Natural killer cell treated with Interleukin-12 subunit alpha and Interleukin-12 subunit beta and Interleukin-15 and Interleukin-18, amount 100 ng/mL, for 72 hours (primary cell): ENCODE measurements around the gene ARL6IP6. TPM values are rescaled to one million over a fixed set of nuclear protein-coding genes. Genes with fewer than 3 reads are reported as not detected.

Source experiments
- ATAC-seq, 2 donors: fragments of 150-1000 bp; cut with Tn5 transposase in 1 of 2; sonication (Bioruptor Pico), chemical (Tn5 transposase) in 1 of 2; 2 replicates each; pipeline ENCODE4 v1.10.0; 2021
- DNase-seq: peaks from one replicate; pipeline ENCODE4 v3.0.0; 2022; ENCODE audit warnings: low spot score
- H3K27ac Mint-ChIP-seq, 2 donors: 1 replicate in 1 of 2; 2 replicates in 1 of 2; pipeline ENCODE4 v1.8.0; 2022; ENCODE audit warnings: mixed read lengths in 2 of 2, mild to moderate bottlenecking in 1 of 2, moderate library complexity in 1 of 2
- H3K27me3 Mint-ChIP-seq, 2 donors: 1 replicate in 1 of 2; 2 replicates in 1 of 2; pipeline ENCODE4 v1.8.0; 2022; ENCODE audit warnings: mixed read lengths in 2 of 2
- H3K36me3 Mint-ChIP-seq: one replicate; pipeline ENCODE4 v1.8.0; 2022; ENCODE audit warnings: mixed read lengths
- H3K4me1 Mint-ChIP-seq, 2 donors: 1 replicate in 1 of 2; 2 replicates in 1 of 2; pipeline ENCODE4 v1.8.0; 2022; ENCODE audit warnings: low read depth in 2 of 2, mixed read lengths in 2 of 2, mild to moderate bottlenecking in 1 of 2
- H3K4me3 Mint-ChIP-seq: one replicate; pipeline ENCODE4 v1.8.0; 2022; ENCODE audit warnings: mixed read lengths
- H3K9me3 Mint-ChIP-seq: 2 replicates; pipeline ENCODE4 v1.8.0; 2022; ENCODE audit warnings: mixed read lengths
- total RNA-seq, 2 donors: library from RNA; stranded (reverse); gene quantifications; one replicate each; pipeline ENCODE4 v1.2.3, GENCODE V29; 2022

The ARL6IP6 gene
- 10 to 100 TPM; 22.3 to 24.0 TPM for total RNA-seq

DNA sequence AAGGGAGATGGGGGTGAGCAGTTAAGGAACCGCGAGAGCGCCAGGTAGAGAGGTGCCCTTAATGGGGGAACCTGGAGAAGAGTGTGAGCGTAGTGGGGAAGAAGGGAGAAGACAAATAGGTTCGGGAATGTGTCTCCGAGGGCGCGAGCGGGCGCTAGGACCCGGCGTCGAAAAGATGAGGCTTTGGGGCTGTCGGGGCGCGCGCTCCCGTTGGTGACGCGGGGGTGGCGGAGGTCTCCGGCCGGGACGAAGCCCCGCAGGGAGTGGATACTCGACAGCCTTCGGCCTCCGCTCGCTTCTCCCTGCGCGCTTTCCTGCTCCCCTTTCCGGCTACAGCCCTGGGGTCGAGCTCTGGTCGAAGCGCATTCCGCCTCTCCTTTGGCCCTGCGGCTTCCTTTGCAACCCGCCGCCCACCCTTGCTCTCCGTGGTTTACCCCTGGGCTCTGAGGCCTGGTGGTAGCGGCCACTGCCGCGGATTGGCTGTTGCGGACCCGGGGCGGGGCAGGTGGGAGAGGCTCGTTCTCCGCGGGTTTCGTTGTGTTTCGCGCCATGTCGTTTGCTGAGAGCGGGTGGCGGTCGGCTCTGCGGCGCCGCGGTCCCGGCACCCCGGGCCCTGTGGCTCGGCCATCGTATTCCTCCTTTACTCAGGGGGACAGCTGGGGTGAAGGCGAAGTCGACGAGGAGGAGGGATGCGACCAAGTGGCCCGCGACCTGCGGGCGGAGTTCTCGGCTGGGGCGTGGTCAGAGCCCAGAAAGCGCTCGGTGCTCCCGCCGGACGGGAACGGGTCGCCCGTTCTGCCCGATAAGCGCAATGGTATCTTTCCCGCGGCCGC lies at the start of gene ARL6IP6:
TSS of gene ARL6IP6 (plus strand) at position 545 of the 833 bp plus-strand sequence. CDS start at position 550, 5 bp downstream.
- DNase-seq (peak; percentile 97), ATAC-seq (peak; percentile 82 to 86)
- Mint-ChIP-seq H3K9me3 (no peaks in the 10 kb centered on the region), H3K36me3 (peaks cover 28% of the 10 kb centered on the region), H3K4me1 (peaks cover 36 to 53% of the 10 kb centered on the region in 2 donors), H3K27me3 (no peaks in the 10 kb centered on the region), H3K4me3 (peak within 1 kb of the TSS; percentile 100), H3K27ac (peak within 1 kb of the TSS; percentile 93 to 96)

DNA sequence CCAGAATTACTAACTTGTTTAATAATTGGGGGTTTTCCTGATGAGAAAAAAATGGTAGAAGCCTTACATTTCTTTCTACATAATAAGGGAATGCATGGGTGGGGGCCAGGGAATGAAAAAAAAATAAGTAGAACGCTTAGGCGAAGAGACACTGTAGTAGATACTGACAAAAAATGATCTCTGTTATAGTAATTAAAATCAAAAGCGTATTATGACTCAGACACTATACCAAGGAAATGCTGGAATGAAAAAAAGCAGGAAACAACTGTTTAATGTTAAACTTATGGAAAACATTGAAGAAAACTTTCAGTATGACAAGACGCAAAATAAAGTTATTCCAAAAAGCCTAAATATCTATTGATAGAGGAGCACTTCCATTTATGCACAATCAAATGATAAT lies 44.1 kb upstream of the ARL6IP6 start:
- Mint-ChIP-seq H3K9me3 (no peaks in the 10 kb centered on the region), H3K36me3 (peaks cover 26% of the 10 kb centered on the region), H3K4me3 (no peak overlapping the region), H3K27me3 (no peaks in the 10 kb centered on the region), H3K27ac (peak overlapping the region in 1 of 2 donors; percentile 19), H3K4me1 (no peaks in the 10 kb centered on the region)
- DNase-seq (no peak), ATAC-seq (no peak)

DNA sequence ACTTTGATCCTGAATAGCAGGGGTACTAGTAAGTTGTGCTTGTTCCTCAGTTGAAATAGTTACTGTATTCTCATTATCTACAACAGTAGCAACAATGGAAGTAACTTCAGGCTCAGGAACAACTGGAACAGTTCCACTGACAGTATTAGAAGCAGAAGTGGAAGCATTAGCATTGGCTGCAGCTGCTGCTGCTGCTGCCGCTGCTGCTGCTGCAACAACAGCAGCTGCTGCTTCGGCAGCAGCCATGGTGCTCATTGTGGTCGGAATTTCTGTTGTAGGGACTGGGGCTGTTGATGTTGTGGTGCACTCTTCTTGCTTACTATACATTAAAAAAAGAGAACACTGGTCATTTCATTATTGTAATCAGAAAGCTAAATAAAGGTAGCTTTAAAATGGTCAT lies 42.0 kb upstream of the ARL6IP6 start:
- Mint-ChIP-seq H3K4me3 (no peak overlapping the region), H3K36me3 (peaks cover 30% of the 10 kb centered on the region), H3K4me1 (no peaks in the 10 kb centered on the region), H3K27me3 (no peaks in the 10 kb centered on the region), H3K27ac (no peak overlapping the region), H3K9me3 (no peaks in the 10 kb centered on the region)
- no peak for DNase-seq
- no peak for ATAC-seq

DNA sequence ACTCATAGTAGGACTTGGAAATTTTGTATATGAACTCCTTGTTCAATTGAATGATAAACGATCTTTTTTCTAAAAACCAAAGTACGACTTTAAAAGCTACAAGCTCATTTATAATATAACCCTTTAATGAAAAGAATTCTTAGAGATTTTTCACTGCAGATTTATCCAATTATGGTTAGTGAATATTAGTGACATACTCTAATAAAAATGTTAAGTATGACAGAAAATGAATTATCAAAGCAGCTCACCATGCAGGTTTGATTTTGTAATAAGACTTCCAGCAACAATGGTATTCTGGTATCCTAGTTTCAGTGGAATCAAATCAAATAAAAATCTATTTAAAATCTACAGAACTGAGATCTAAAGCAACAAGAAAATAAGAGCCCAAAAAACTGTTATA lies 39.6 kb upstream of the ARL6IP6 start:
- no peaks in the 10 kb centered on the region for H3K9me3 Mint-ChIP-seq
- ATAC-seq (no peak), DNase-seq (no peak)
- no peak overlapping the region for H3K27ac Mint-ChIP-seq
- H3K4me3 Mint-ChIP-seq = no peak overlapping the region
- H3K4me1 Mint-ChIP-seq = peaks cover 5 to 10% of the 10 kb centered on the region in 2 donors
- H3K27me3 Mint-ChIP-seq = no peaks in the 10 kb centered on the region
- peaks cover 20% of the 10 kb centered on the region for H3K36me3 Mint-ChIP-seq

DNA sequence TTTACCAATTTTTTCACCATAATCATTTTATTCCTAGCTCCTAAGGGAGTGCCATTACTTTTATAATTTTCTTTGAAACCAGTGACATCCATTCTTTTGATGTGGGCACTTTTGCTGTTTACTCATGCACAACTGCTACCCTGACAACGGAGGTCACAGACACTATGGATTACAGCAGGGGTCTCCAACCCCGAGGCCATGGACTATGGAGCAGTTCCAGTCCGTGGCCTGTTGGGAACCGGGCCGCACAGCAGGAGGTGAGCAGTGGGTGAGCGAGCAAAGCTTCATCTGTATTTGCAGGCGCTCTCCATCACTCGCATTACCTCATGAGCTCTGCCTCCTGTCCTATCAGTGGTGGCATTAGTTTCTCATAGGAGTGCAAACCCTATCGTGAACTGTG lies 35.8 kb upstream of the ARL6IP6 start:
- Mint-ChIP-seq H3K27me3 (no peaks in the 10 kb centered on the region), H3K4me1 (peaks cover 11 to 27% of the 10 kb centered on the region in 2 donors), H3K4me3 (no peak overlapping the region), H3K9me3 (no peaks in the 10 kb centered on the region), H3K36me3 (peaks cover 26% of the 10 kb centered on the region), H3K27ac (no peak overlapping the region)
- no peak for ATAC-seq
- DNase-seq = no peak

DNA sequence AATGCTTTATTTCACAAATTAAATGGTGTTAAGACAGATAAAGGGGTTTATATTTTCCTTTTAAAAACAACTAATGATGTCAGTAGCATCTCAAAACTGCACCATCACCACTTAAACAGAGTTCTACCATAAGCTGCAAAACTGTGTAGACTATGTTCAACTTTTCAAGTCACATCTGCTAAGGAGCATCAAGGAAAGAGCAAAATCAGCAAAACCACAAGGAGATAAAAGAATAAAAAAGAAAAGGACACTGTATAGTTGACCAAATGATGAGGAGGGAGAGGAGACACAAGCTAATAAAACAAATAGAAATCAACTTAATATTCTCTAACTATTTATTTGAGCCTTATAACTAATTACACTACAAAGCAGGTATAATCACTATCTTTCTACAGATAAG lies 35.0 kb upstream of the ARL6IP6 start:
- H3K9me3 Mint-ChIP-seq = no peaks in the 10 kb centered on the region
- H3K4me1 Mint-ChIP-seq = peaks cover 11 to 30% of the 10 kb centered on the region in 2 donors
- peaks cover 29% of the 10 kb centered on the region for H3K36me3 Mint-ChIP-seq
- ATAC-seq = no peak
- no peak overlapping the region for H3K27ac Mint-ChIP-seq
- no peak for DNase-seq
- H3K27me3 Mint-ChIP-seq = no peaks in the 10 kb centered on the region
- no peak overlapping the region for H3K4me3 Mint-ChIP-seq

DNA sequence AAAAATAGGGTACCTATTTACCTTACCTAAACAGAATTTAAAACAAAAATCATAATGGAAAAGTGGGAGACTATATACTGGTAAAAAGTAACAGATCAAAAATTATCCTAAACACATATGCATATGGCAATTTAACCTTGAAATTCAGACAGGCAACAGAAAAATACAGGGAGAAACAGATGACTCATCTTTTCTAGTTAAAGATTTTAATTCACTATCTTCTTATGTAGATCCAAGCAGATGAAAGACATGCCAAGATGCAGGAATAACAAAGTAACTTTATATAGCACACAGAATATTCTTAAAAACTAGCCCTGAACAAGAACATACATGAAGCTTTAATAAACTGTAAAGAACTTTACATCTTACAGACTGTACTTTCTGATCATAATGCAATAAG lies 32.1 kb upstream of the ARL6IP6 start:
- DNase-seq (no peak), ATAC-seq (no peak)
- peaks cover 15 to 31% of the 10 kb centered on the region in 2 donors for H3K4me1 Mint-ChIP-seq
- peaks cover 19% of the 10 kb centered on the region for H3K36me3 Mint-ChIP-seq
- H3K4me3 Mint-ChIP-seq = no peak overlapping the region
- H3K27ac Mint-ChIP-seq = no peak overlapping the region
- no peaks in the 10 kb centered on the region for H3K27me3 Mint-ChIP-seq
- H3K9me3 Mint-ChIP-seq = no peaks in the 10 kb centered on the region

DNA sequence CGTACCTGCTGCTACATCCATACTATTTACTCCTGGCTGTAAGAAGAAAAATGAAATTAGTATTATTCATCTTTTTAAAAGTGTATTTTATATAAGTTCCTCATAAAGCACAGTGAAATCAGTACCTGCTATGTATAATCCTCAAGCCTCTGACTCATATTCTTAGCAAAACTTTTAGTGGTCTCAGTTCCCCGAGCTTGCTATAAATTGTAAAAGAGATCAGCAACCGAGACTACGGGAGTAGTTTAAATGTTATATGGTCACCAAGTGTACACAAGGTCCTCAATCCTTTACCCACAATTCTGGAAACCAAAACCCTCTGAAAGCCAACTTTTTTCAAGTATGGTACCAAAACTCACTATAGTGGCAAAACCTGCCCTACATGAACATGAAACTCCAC lies 25.4 kb upstream of the ARL6IP6 start:
- Mint-ChIP-seq H3K4me1 (peaks cover 18 to 23% of the 10 kb centered on the region in 2 donors), H3K4me3 (peak overlapping the region; percentile 17), H3K9me3 (no peaks in the 10 kb centered on the region), H3K27ac (peak overlapping the region in 1 of 2 donors; percentile 87), H3K27me3 (no peaks in the 10 kb centered on the region), H3K36me3 (peaks cover 4% of the 10 kb centered on the region)
- ATAC-seq = peak in 1 of 2 donors; percentile 82
- DNase-seq = no peak

DNA sequence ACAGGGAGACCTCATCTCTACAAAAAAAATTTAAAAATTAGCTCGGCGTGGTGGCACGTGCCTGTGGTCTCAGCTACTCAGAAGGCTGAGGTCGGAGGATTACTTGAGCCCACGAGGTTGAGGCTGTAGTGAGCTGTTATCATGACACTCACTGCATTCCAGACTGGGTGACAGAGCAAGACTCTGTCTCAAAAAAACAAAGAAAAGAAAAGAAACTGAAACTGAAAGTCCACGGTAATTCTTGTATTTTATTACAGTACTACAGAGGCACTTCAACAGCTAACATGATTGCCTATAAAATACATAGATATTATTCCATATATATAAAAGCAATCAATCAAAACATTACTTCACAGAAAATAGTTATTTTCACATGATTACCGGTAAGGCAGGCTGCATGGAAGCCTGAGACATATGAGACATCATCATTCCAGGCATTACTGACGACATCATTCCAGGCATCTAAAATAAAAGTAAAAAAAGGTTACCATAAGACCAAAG lies 24.2 kb upstream of the ARL6IP6 start:
- Mint-ChIP-seq H3K27me3 (no peaks in the 10 kb centered on the region), H3K9me3 (no peaks in the 10 kb centered on the region), H3K27ac (peak overlapping the region; percentile 87 to 93), H3K36me3 (no peaks in the 10 kb centered on the region), H3K4me1 (peaks cover 18 to 20% of the 10 kb centered on the region in 2 donors), H3K4me3 (peak overlapping the region; percentile 81)
- DNase-seq = no peak
- peak; percentile 85 to 90 for ATAC-seq

DNA sequence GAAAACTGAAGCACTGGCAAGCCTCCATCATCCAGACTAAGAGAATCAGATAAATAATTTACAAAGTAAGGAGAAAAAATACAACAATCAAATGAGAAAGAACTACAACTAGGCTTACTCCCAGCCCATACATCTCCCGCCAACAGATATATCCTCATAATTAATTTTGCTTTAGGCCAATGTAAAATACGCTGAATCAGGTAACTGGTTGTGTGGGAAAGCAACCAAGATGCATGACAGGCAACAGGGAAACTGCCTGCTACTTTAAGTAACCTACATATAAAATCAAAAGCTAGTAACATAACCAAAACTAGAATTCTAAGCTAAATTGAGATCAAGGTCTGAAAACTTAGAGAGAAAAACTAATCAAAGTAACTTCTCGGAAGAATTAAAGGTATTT lies 22.7 kb upstream of the ARL6IP6 start:
- H3K36me3 Mint-ChIP-seq = no peaks in the 10 kb centered on the region
- no peak for ATAC-seq
- H3K27me3 Mint-ChIP-seq = no peaks in the 10 kb centered on the region
- DNase-seq = no peak
- H3K4me3 Mint-ChIP-seq = no peak overlapping the region
- no peaks in the 10 kb centered on the region for H3K9me3 Mint-ChIP-seq
- peak overlapping the region; percentile 58 to 87 for H3K27ac Mint-ChIP-seq
- H3K4me1 Mint-ChIP-seq = peaks cover 20 to 26% of the 10 kb centered on the region in 2 donors

DNA sequence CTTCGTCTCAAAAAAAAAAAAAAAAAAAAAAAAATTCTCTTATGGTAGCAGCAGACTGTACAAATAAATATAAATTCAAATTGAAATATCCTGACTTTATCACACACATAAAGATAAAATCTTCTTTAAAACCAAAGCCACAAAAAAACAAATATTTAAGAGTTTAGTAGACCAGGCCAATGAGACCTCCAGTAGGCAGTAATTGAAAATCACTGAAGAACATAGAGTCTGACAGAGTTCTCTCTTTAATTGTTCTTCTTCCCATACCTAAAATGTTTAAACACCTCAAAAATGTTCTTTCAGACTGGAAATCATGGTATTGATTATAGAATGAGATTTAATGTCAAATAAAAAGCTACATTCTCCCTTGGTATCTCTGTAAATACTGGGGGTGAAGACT lies 21.9 kb upstream of the ARL6IP6 start:
- ATAC-seq (no peak), DNase-seq (no peak)
- no peaks in the 10 kb centered on the region for H3K27me3 Mint-ChIP-seq
- H3K27ac Mint-ChIP-seq = peak overlapping the region in 1 of 2 donors; percentile 58
- no peaks in the 10 kb centered on the region for H3K9me3 Mint-ChIP-seq
- no peak overlapping the region for H3K4me3 Mint-ChIP-seq
- peaks cover 3% of the 10 kb centered on the region for H3K36me3 Mint-ChIP-seq
- peaks cover 21 to 32% of the 10 kb centered on the region in 2 donors for H3K4me1 Mint-ChIP-seq

DNA sequence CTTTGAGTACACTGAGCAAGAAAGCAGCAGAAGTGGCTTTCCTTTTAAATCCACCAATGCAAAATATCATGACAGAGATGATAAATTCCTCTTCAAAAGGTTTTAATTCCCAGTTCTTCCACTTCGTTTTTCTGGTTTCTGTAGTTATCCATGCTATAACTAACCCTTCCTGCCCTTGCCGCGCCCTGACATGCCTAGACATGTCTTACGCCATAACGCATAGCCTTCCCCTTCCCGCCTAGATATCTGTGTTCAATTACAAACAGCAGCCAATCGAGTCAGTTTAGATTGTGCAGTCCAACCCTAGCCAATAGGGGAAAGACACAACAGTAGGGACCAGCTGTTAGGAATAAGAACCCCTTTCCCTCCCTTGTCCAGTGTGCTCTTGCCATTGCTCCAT lies 17.2 kb upstream of the ARL6IP6 start:
- no peak for ATAC-seq
- no peaks in the 10 kb centered on the region for H3K27me3 Mint-ChIP-seq
- DNase-seq = no peak
- peaks cover 9% of the 10 kb centered on the region for H3K36me3 Mint-ChIP-seq
- H3K27ac Mint-ChIP-seq = peak overlapping the region in 1 of 2 donors; percentile 38
- no peaks in the 10 kb centered on the region for H3K9me3 Mint-ChIP-seq
- peaks cover 37 to 41% of the 10 kb centered on the region in 2 donors for H3K4me1 Mint-ChIP-seq
- H3K4me3 Mint-ChIP-seq = no peak overlapping the region

DNA sequence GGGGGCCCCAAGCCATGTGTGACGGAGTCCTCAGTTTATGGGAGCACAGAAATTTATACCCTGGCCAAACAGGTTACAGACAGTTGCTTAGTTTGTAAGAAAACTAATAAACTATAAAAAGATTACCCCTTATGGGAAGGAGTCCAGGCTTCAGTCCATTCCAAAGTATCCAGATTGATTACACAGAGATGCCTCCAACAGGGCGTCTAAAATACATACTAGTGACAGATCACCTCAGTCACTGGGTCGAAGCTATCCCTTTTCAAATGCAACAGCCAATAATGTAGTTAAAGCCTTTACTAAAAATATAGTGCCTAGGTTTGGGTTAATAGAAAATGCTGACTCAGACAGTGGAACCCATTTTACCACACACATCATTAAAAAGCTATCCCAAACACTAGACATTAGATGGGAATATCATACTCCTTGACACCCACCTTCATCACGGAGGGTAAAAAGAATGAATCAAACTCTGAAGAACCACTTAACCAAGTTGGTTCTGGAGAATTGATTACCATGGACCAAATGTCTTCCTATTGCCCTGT lies 11.9 kb upstream of the ARL6IP6 start:
- no peaks in the 10 kb centered on the region for H3K9me3 Mint-ChIP-seq
- H3K4me1 Mint-ChIP-seq = peaks cover 49 to 59% of the 10 kb centered on the region in 2 donors
- DNase-seq (no peak), ATAC-seq (no peak)
- no peaks in the 10 kb centered on the region for H3K27me3 Mint-ChIP-seq
- peaks cover 29% of the 10 kb centered on the region for H3K36me3 Mint-ChIP-seq
- no peak overlapping the region for H3K4me3 Mint-ChIP-seq
- H3K27ac Mint-ChIP-seq = no peak overlapping the region

DNA sequence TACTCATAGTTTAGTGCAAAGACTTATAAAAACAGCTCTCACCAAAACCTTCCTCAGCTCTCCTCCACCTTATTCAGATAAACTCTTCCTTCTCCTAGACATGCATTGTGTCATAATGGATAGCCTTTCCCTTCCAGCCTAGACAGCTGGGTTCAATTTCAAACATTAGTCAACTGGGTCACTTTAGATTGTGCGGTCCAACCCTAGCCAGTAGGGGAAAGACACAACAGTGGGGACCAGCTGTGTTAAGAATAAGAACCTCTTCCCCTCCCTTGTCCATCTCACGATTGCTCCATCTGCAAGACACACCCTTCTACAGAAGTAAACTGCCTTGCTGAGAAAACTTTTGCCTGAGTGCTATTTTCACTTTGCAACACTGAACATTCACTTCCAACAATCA lies 9.7 kb upstream of the ARL6IP6 start:
- Mint-ChIP-seq H3K27ac (no peak overlapping the region), H3K27me3 (no peaks in the 10 kb centered on the region), H3K4me1 (peaks cover 34 to 46% of the 10 kb centered on the region in 2 donors), H3K9me3 (no peaks in the 10 kb centered on the region), H3K4me3 (no peak overlapping the region), H3K36me3 (peaks cover 33% of the 10 kb centered on the region)
- no peak for DNase-seq
- no peak for ATAC-seq
